Suppressor macrophage (primary cell): ENCODE measurements around the gene MTCL1.

Experiments used
- DNase-seq, 4 experiments: peaks; one replicate each; pipeline ENCODE4 v3.0.0-alpha.2; 2020 to 2022
- total RNA-seq, 17 experiments: gene quantifications; one replicate each; lab custom pipeline; 2026; ENCODE audit warnings: mixed read lengths in 6 of 17, inconsistent platforms in 3 of 17; lab: John Stamatoyannopoulos, UW

Gene MTCL1
- total RNA-seq: 0.21 to 8.5 (median 2.4) reads per million in 17 experiments

- peak; percentile 37 to 75 (median 55) for DNase-seq
Observed at GRCh38 chr18:8705238-8705960, at the start of gene MTCL1. TSS of gene MTCL1 (plus strand) at chr18:8705556. CDS start at chr18:8705661, 105 bp downstream.

- no peak for DNase-seq
Observed at GRCh38 chr18:8656232-8656631, 49.1 kb upstream of the MTCL1 start.

GRCh38 chr18:8657050-8657820 lies 48.1 kb upstream of the MTCL1 start:
- no peak for DNase-seq

GRCh38 chr18:8657873-8658470 lies 47.4 kb upstream of the MTCL1 start:
- DNase-seq: no peak

- DNase-seq: no peak
Observed at GRCh38 chr18:8658858-8659485, 46.4 kb upstream of the MTCL1 start.

GRCh38 chr18:8659609-8660242 lies 45.6 kb upstream of the MTCL1 start:
- DNase-seq: no peak

- no peak for DNase-seq
Observed at GRCh38 chr18:8660316-8660715, 45.0 kb upstream of the MTCL1 start.

GRCh38 chr18:8661754-8662559 lies 43.4 kb upstream of the MTCL1 start:
- DNase-seq: no peak

- DNase-seq: no peak
Observed at GRCh38 chr18:8662560-8663255, 42.6 kb upstream of the MTCL1 start.

GRCh38 chr18:8667846-8668245 lies 37.5 kb upstream of the MTCL1 start:
- no peak for DNase-seq

- DNase-seq: no peak
Observed at GRCh38 chr18:8668381-8668780, 37.0 kb upstream of the MTCL1 start.

GRCh38 chr18:8669571-8669970 lies 35.8 kb upstream of the MTCL1 start:
- DNase-seq: no peak

- no peak for DNase-seq
Observed at GRCh38 chr18:8673256-8674209, 31.8 kb upstream of the MTCL1 start.

- no peak for DNase-seq
Observed at GRCh38 chr18:8675057-8675456, 30.3 kb upstream of the MTCL1 start.

- DNase-seq: no peak
Observed at GRCh38 chr18:8681196-8681595, 24.2 kb upstream of the MTCL1 start.

- no peak for DNase-seq
Observed at GRCh38 chr18:8684577-8684976, 20.8 kb upstream of the MTCL1 start.

- DNase-seq: no peak
Observed at GRCh38 chr18:8685141-8685913, 20.0 kb upstream of the MTCL1 start.

GRCh38 chr18:8685914-8686216 lies 19.5 kb upstream of the MTCL1 start:
- DNase-seq: no peak

- DNase-seq: no peak
Observed at GRCh38 chr18:8686611-8687010, 18.7 kb upstream of the MTCL1 start.
